Activated naive CD8-positive, alpha-beta T cell treated with anti-CD3 and anti-CD28 coated beads, Interleukin-2, amount 50 U/mL, for 24 hours (primary cell): ENCODE results near the gene CACNA1H.
"Not testable (repeated sequence)": the region's sequence is repeated elsewhere in the genome, so short reads cannot be mapped to it uniquely, and the experiment has no call there.

ENCODE experiments used
- ATAC-seq: fragments of 150-1000 bp; cut with Tn5 transposase; one replicate; pipeline ENCODE4 v1.10.0; 2021
- DNase-seq: peaks from one replicate; pipeline ENCODE4 v3.0.0; 2021
- H3K27ac Mint-ChIP-seq: one replicate; pipeline ENCODE4 v1.8.0; 2021; ENCODE audit warnings: mild to moderate bottlenecking, mixed read lengths
- H3K27me3 Mint-ChIP-seq: one replicate; pipeline ENCODE4 v1.8.0; 2021; ENCODE audit warnings: mixed read lengths
- H3K36me3 Mint-ChIP-seq: one replicate; pipeline ENCODE4 v1.8.0; 2021; ENCODE audit warnings: low read depth, mixed read lengths
- H3K4me1 Mint-ChIP-seq: one replicate; pipeline ENCODE4 v1.8.0; 2021; ENCODE audit warnings: mixed read lengths
- H3K4me3 Mint-ChIP-seq: one replicate; pipeline ENCODE4 v1.8.0; 2021; ENCODE audit warnings: mild to moderate bottlenecking, moderate library complexity, mixed read lengths
- H3K9me3 Mint-ChIP-seq: one replicate; pipeline ENCODE4 v1.8.0; 2021; ENCODE audit warnings: mixed read lengths

CACNA1H gene

GRCh38 chr16:1190789-1191188 lies 37.9 kb downstream of the CACNA1H start:
- H3K36me3 Mint-ChIP-seq, H3K27me3 Mint-ChIP-seq, H3K27ac Mint-ChIP-seq, H3K4me1 Mint-ChIP-seq, H3K9me3 Mint-ChIP-seq, ATAC-seq, H3K4me3 Mint-ChIP-seq, DNase-seq: not testable (repeated sequence)

DNA sequence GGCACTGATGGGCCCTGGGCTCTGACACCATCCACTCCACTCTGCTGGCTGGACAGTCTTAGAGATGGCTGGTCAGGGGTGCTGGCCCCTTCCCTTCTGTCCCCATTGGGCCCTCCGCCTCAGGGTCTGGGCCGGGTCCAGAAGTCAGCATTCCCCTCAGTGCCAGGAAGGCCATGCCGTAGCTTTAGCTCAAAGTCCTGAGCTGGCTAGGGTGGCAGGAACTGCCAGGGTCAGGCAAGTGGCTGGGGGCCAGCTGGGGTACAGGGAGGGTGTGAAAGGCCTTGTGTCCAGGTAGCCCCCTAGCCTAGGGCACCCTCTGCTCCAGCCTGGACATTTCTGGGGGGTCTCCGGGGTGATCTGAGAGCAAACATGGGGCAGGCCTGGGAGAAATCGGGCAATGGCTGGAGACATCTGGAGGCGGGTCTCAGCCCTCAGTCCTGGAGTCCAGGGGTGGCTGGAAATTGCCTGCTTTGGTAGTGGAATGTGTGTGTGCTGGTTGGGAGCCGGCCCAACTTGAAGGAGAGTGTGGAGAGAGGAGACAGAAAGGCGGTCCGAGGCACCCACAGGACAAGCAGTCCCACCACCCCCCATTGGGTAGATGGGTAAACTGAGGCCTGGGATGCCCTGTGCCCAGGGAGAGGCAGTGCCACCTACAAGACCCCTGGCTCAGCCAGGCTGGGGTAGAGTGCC lies 39.6 kb downstream of the CACNA1H start:
- no peak for DNase-seq
- no peak for ATAC-seq
- H3K27me3 Mint-ChIP-seq = no peaks in the 10 kb centered on the region
- no peak overlapping the region for H3K27ac Mint-ChIP-seq
- H3K36me3 Mint-ChIP-seq = no peaks in the 10 kb centered on the region
- no peak overlapping the region for H3K4me3 Mint-ChIP-seq
- H3K9me3 Mint-ChIP-seq = no peaks in the 10 kb centered on the region
- H3K4me1 Mint-ChIP-seq = no peaks in the 10 kb centered on the region

- DNase-seq (no peak), ATAC-seq (no peak)
- Mint-ChIP-seq H3K27ac (no peak overlapping the region), H3K27me3 (no peaks in the 10 kb centered on the region), H3K9me3 (no peaks in the 10 kb centered on the region), H3K4me1 (no peaks in the 10 kb centered on the region), H3K36me3 (no peaks in the 10 kb centered on the region), H3K4me3 (no peak overlapping the region)
Measured at GRCh38 chr16:1193143-1193824, 40.4 kb downstream of the CACNA1H start.

DNA sequence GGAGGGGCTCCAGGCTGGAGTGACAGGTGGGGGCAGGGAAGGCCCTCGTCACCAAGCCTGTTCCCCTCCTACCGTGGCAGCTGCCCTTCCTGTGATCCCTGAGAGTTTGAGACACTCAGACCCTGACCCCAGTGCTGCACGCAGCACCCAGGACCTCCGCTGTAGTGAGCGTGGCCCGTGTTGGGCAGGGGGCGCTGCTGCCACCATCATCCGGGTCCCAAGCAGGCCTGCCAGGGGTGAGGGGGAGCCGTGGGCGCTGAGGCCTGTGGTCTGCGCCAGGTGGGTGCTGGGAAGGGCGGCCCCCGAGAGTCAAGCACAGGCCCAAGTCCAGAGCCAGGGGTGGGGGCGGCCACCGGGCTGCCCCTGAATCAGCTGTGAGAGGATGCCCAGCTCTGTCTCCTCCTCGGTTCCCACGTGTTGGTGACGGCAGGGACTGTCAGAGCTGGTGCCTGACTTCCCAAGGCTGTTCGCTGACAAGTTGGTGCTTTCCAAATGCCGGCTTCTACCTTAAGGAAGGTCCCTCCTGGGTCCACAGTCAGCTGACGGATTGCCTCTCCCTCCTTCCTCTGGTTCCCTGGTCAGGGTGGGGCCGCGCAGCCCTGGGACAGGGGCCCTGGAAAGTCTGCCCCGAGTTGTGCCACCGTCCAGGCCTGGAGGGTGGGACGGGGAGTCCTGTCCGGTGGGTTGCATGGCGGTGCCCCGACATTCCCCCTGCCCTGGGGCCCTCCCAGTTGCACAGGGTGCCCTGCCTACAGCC lies 41.1 kb downstream of the CACNA1H start:
- Mint-ChIP-seq H3K4me3 (no peak overlapping the region), H3K27me3 (no peaks in the 10 kb centered on the region), H3K27ac (no peak overlapping the region), H3K4me1 (no peaks in the 10 kb centered on the region), H3K9me3 (no peaks in the 10 kb centered on the region), H3K36me3 (no peaks in the 10 kb centered on the region)
- no peak for DNase-seq
- ATAC-seq = no peak

DNA sequence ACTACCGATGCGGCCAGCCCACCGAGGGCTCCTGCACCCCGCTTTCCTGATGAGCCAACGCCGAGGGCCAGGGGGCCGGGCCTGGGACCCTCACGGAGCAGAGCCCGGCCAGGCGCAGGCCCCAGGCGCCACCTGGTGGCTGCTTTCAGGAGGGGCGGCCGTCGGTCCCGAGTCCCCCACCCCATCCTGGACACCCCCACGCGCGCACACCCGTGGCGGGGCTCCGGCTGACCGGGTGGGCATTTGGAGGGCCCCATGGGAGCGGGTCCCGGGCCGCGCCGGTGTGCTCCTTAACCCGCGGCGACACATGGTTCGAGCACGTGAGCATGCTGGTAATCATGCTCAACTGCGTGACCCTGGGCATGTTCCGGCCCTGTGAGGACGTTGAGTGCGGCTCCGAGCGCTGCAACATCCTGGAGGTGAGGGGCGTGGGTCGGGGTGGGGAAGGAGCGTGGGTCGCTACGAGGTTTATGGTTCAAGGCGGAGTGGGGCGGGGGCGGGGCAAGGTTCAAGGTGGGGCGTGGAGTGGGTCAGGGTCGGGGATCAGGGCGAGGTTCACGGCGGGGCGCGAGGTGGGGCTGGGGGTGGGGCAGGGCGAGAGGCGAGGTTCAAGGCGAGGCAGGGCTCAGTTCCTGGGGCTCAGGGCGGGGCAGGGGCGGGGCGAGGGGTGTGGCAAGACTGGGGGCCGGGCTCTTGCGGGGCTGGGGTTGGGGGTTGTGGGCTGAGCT lies 41.9 kb downstream of the CACNA1H start:
- peak; percentile 26 for DNase-seq
- Mint-ChIP-seq H3K27ac (no peak overlapping the region), H3K4me3 (no peak overlapping the region), H3K9me3 (no peaks in the 10 kb centered on the region), H3K4me1 (no peaks in the 10 kb centered on the region), H3K36me3 (no peaks in the 10 kb centered on the region), H3K27me3 (no peaks in the 10 kb centered on the region)
- no peak for ATAC-seq

DNA sequence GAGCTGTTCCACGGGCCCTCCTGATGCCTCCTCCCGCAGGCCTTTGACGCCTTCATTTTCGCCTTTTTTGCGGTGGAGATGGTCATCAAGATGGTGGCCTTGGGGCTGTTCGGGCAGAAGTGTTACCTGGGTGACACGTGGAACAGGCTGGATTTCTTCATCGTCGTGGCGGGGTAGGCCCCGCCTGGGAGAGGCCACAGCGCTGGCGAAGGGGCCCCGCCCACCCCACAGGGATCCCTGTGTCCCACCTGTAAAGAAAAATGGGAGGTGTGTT lies 42.4 kb downstream of the CACNA1H start:
- Mint-ChIP-seq H3K4me1 (no peaks in the 10 kb centered on the region), H3K4me3 (no peak overlapping the region), H3K27me3 (no peaks in the 10 kb centered on the region), H3K9me3 (no peaks in the 10 kb centered on the region), H3K27ac (no peak overlapping the region), H3K36me3 (no peaks in the 10 kb centered on the region)
- ATAC-seq (no peak), DNase-seq (no peak)

GRCh38 chr16:1196494-1196893 lies 43.6 kb downstream of the CACNA1H start:
- Mint-ChIP-seq H3K4me3 (no peak overlapping the region), H3K9me3 (no peaks in the 10 kb centered on the region), H3K27me3 (no peaks in the 10 kb centered on the region), H3K27ac (no peak overlapping the region), H3K36me3 (no peaks in the 10 kb centered on the region), H3K4me1 (no peaks in the 10 kb centered on the region)
- DNase-seq (no peak), ATAC-seq (no peak)

GRCh38 chr16:1197237-1197866 lies 44.4 kb downstream of the CACNA1H start:
- ATAC-seq = no peak
- no peaks in the 10 kb centered on the region for H3K4me1 Mint-ChIP-seq
- H3K27me3 Mint-ChIP-seq = no peaks in the 10 kb centered on the region
- no peak overlapping the region for H3K4me3 Mint-ChIP-seq
- H3K9me3 Mint-ChIP-seq = no peaks in the 10 kb centered on the region
- no peak for DNase-seq
- no peak overlapping the region for H3K27ac Mint-ChIP-seq
- H3K36me3 Mint-ChIP-seq = no peaks in the 10 kb centered on the region

DNA sequence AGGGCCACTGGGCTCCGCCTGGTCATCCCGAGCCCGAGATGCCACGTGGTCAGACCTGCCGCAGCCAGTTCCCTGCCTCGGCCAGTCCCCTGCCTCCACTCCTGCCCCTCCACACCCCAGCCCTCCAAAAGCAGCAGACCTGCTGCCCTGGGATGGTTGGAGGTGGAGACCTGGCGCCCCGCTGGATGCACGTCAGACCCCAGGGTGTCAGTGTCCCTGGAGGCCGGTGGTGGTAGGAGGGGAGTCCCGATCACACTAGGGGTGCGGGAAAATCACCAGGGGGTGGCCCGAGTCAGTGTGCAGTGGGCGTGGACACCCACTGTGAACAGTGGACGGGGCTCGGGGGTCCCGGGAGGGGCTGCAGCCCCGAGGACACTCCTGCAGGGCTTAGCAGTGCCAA lies 45.3 kb downstream of the CACNA1H start:
- Mint-ChIP-seq H3K27ac (no peak overlapping the region), H3K27me3 (no peaks in the 10 kb centered on the region), H3K4me1 (no peaks in the 10 kb centered on the region), H3K4me3 (no peak overlapping the region), H3K36me3 (no peaks in the 10 kb centered on the region), H3K9me3 (no peaks in the 10 kb centered on the region)
- ATAC-seq (no peak), DNase-seq (no peak)

DNA sequence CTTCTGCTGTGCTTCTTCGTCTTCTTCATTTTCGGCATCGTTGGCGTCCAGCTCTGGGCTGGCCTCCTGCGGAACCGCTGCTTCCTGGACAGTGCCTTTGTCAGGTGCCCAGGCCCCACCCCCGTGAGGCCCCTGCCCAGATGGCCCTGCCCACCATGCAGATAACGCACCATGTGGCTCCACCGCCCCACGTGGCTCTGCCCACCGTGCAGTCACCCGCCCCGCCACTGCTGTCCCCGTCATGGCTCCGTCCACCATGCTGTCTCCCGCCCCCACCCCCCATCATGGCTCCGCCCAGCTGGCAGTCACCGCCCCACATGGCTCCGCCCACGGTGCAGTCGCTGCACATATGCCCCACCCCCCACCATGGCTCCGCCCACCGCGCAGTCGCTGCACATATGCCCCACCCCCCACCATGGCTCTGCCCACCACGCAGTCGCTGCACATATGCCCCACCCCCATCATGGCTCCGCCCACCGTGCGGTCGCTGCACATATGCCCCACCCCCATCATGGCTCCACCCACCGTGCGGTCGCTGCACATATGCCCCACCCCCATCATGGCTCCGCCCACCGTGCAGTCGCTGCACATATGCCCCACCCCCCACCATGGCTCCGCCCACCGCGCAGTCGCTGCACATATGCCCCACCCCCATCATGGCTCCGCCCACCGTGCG lies 45.9 kb downstream of the CACNA1H start:
- H3K36me3 Mint-ChIP-seq, H3K4me3 Mint-ChIP-seq, H3K4me1 Mint-ChIP-seq, H3K27ac Mint-ChIP-seq, ATAC-seq, H3K27me3 Mint-ChIP-seq, DNase-seq, H3K9me3 Mint-ChIP-seq: not testable (repeated sequence)

DNA sequence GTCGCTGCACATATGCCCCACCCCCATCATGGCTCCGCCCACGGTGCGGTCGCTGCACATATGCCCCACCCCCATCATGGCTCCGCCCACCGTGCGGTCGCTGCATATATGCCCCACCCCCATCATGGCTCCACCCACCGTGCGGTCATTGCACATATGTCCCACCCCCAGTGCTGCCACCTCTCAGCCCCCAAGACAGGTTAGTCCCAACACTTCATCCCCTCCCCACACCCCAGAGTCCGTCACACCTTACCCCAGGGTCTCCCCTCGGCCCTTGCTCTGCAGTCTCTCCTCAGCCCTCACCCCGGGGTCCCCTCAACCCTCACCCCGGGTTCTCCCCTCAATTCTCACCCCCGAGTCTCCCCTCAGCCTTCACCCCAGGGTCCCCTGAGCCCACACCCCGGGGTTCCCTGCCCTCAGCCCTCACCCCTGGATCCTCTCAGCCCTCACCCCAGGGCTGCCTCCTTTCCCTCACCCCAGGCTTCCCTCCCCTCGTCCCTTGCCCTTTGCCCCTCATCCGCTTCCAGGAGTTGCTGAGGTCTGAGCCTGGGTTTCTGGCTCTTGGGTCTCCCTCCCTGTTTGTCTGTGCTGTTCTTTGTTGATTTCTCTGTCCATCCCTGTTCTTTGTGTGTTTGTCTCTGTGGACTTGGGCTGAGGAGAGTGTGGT lies 46.6 kb downstream of the CACNA1H start:
- Mint-ChIP-seq H3K27ac (no peak overlapping the region), H3K9me3 (no peaks in the 10 kb centered on the region), H3K36me3 (no peaks in the 10 kb centered on the region), H3K27me3 (no peaks in the 10 kb centered on the region), H3K4me3 (no peak overlapping the region), H3K4me1 (no peaks in the 10 kb centered on the region)
- ATAC-seq (no peak), DNase-seq (no peak)

- H3K4me1 Mint-ChIP-seq = no peaks in the 10 kb centered on the region
- H3K27me3 Mint-ChIP-seq = no peaks in the 10 kb centered on the region
- ATAC-seq = no peak
- no peak overlapping the region for H3K27ac Mint-ChIP-seq
- H3K4me3 Mint-ChIP-seq = no peak overlapping the region
- no peaks in the 10 kb centered on the region for H3K9me3 Mint-ChIP-seq
- no peak for DNase-seq
- H3K36me3 Mint-ChIP-seq = no peaks in the 10 kb centered on the region
Measured at GRCh38 chr16:1200014-1200627, 47.2 kb downstream of the CACNA1H start.

DNA sequence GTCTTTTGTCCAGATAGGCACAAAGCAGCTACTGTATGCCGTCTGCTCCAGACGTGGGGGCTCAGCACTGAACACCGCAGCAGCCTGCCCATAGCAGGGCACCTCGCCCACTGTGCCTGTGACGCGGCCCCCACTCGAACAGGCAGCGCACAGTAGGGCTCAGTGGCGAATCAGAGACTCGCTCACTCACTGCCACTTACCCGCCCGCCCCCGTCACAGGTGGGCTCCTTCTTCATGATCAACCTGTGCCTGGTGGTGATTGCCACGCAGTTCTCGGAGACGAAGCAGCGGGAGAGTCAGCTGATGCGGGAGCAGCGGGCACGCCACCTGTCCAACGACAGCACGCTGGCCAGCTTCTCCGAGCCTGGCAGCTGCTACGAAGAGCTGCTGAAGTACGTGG lies 48.5 kb downstream of the CACNA1H start:
- Mint-ChIP-seq H3K27me3 (no peaks in the 10 kb centered on the region), H3K4me1 (no peaks in the 10 kb centered on the region), H3K9me3 (no peaks in the 10 kb centered on the region), H3K36me3 (no peaks in the 10 kb centered on the region), H3K27ac (no peak overlapping the region), H3K4me3 (no peak overlapping the region)
- ATAC-seq (no peak), DNase-seq (no peak)
